Measurements from ENCODE around the gene PCNX2.
A peak's percentile ranks its signal among the peaks of the same experiment; 100 is the strongest.

PCNX2 gene

GRCh38 chr1:233290396-233291034 lies 5.0 kb downstream of the PCNX2 start:
- H3K36me3 Mint-ChIP-seq (ENCODE audit: low read depth), result peaks cover 64% of the 10 kb centered on the region
- no peak for DNase-seq
- H3K4me3 Mint-ChIP-seq, result no peak overlapping the region
- H3K27ac Mint-ChIP-seq, result no peak overlapping the region
- H3K27me3 Mint-ChIP-seq, result no peaks in the 10 kb centered on the region
- peaks cover 36% of the 10 kb centered on the region for H3K4me1 Mint-ChIP-seq (ENCODE audit: low read depth)
- H3K9me3 Mint-ChIP-seq, result no peaks in the 10 kb centered on the region

- H3K36me3 Mint-ChIP-seq (ENCODE audit: low read depth), result peaks cover 60% of the 10 kb centered on the region
- peaks cover 32% of the 10 kb centered on the region for H3K4me1 Mint-ChIP-seq (ENCODE audit: low read depth)
- no peak for DNase-seq
- no peak overlapping the region for H3K27ac Mint-ChIP-seq
- H3K9me3 Mint-ChIP-seq, result no peaks in the 10 kb centered on the region
- H3K4me3 Mint-ChIP-seq, result no peak overlapping the region
- no peaks in the 10 kb centered on the region for H3K27me3 Mint-ChIP-seq
These were observed 5.8 kb downstream of the PCNX2 start for GRCh38 chr1:233289676-233290075.

GRCh38 chr1:233282582-233282886 lies 13.0 kb downstream of the PCNX2 start:
- H3K9me3 Mint-ChIP-seq, result no peaks in the 10 kb centered on the region
- peak overlapping the region; percentile 28 for H3K4me3 Mint-ChIP-seq
- peak overlapping the region; percentile 79 for H3K27ac Mint-ChIP-seq
- no peaks in the 10 kb centered on the region for H3K27me3 Mint-ChIP-seq
- H3K36me3 Mint-ChIP-seq (ENCODE audit: low read depth), result peaks cover 23% of the 10 kb centered on the region
- H3K4me1 Mint-ChIP-seq (ENCODE audit: low read depth), result peaks cover 42% of the 10 kb centered on the region
- no peak for DNase-seq

- Mint-ChIP-seq H3K4me1 (ENCODE audit: low read depth) (peaks cover 42% of the 10 kb centered on the region), H3K4me3 (peak overlapping the region; percentile 28), H3K27me3 (no peaks in the 10 kb centered on the region), H3K36me3 (ENCODE audit: low read depth) (peaks cover 23% of the 10 kb centered on the region), H3K27ac (peak overlapping the region; percentile 79), H3K9me3 (no peaks in the 10 kb centered on the region)
- DNase-seq, result no peak
These were observed 13.6 kb downstream of the PCNX2 start for GRCh38 chr1:233281711-233282581.

- H3K27me3 Mint-ChIP-seq, result no peaks in the 10 kb centered on the region
- H3K27ac Mint-ChIP-seq, result no peak overlapping the region
- no peak for DNase-seq
- peaks cover 42% of the 10 kb centered on the region for H3K4me1 Mint-ChIP-seq (ENCODE audit: low read depth)
- no peak overlapping the region for H3K4me3 Mint-ChIP-seq
- no peaks in the 10 kb centered on the region for H3K9me3 Mint-ChIP-seq
- H3K36me3 Mint-ChIP-seq (ENCODE audit: low read depth), result peaks cover 29% of the 10 kb centered on the region
These were observed 15.6 kb downstream of the PCNX2 start for GRCh38 chr1:233279971-233280370.

- DNase-seq, result no peak
- H3K36me3 Mint-ChIP-seq (ENCODE audit: low read depth), result peaks cover 39% of the 10 kb centered on the region
- H3K4me1 Mint-ChIP-seq (ENCODE audit: low read depth), result peaks cover 34% of the 10 kb centered on the region
- H3K27me3 Mint-ChIP-seq, result no peaks in the 10 kb centered on the region
- H3K4me3 Mint-ChIP-seq, result no peak overlapping the region
- H3K27ac Mint-ChIP-seq, result no peak overlapping the region
- H3K9me3 Mint-ChIP-seq, result no peaks in the 10 kb centered on the region
These were observed 16.9 kb downstream of the PCNX2 start for GRCh38 chr1:233278631-233279030.

- no peak for DNase-seq
- Mint-ChIP-seq H3K4me1 (ENCODE audit: low read depth) (peaks cover 27% of the 10 kb centered on the region), H3K4me3 (no peak overlapping the region), H3K27me3 (no peaks in the 10 kb centered on the region), H3K9me3 (no peaks in the 10 kb centered on the region), H3K36me3 (ENCODE audit: low read depth) (peaks cover 42% of the 10 kb centered on the region), H3K27ac (no peak overlapping the region)
These were observed 17.6 kb downstream of the PCNX2 start for GRCh38 chr1:233277637-233278606.

- Mint-ChIP-seq H3K27me3 (no peaks in the 10 kb centered on the region), H3K9me3 (no peaks in the 10 kb centered on the region), H3K4me3 (no peak overlapping the region), H3K27ac (peak overlapping the region; percentile 11), H3K36me3 (ENCODE audit: low read depth) (peaks cover 58% of the 10 kb centered on the region), H3K4me1 (ENCODE audit: low read depth) (peaks cover 30% of the 10 kb centered on the region)
- no peak for DNase-seq
These were observed 25.9 kb downstream of the PCNX2 start for GRCh38 chr1:233269656-233270055.

- no peak overlapping the region for H3K4me3 Mint-ChIP-seq
- H3K27me3 Mint-ChIP-seq, result no peaks in the 10 kb centered on the region
- no peak overlapping the region for H3K27ac Mint-ChIP-seq
- peaks cover 27% of the 10 kb centered on the region for H3K4me1 Mint-ChIP-seq (ENCODE audit: low read depth)
- peaks cover 54% of the 10 kb centered on the region for H3K36me3 Mint-ChIP-seq (ENCODE audit: low read depth)
- no peaks in the 10 kb centered on the region for H3K9me3 Mint-ChIP-seq
- no peak for DNase-seq
These were observed 27.0 kb downstream of the PCNX2 start for GRCh38 chr1:233268389-233269022.

- peak overlapping the region; percentile 18 for H3K27ac Mint-ChIP-seq
- no peaks in the 10 kb centered on the region for H3K9me3 Mint-ChIP-seq
- H3K27me3 Mint-ChIP-seq, result no peaks in the 10 kb centered on the region
- DNase-seq, result no peak
- no peak overlapping the region for H3K4me3 Mint-ChIP-seq
- peaks cover 14% of the 10 kb centered on the region for H3K4me1 Mint-ChIP-seq (ENCODE audit: low read depth)
- peaks cover 63% of the 10 kb centered on the region for H3K36me3 Mint-ChIP-seq (ENCODE audit: low read depth)
These were observed 33.8 kb downstream of the PCNX2 start for GRCh38 chr1:233261695-233262094.

- Mint-ChIP-seq H3K27ac (peak overlapping the region; percentile 18), H3K9me3 (no peaks in the 10 kb centered on the region), H3K27me3 (no peaks in the 10 kb centered on the region), H3K36me3 (ENCODE audit: low read depth) (peaks cover 62% of the 10 kb centered on the region), H3K4me3 (no peak overlapping the region), H3K4me1 (ENCODE audit: low read depth) (peaks cover 14% of the 10 kb centered on the region)
- no peak for DNase-seq
These were observed 34.3 kb downstream of the PCNX2 start for GRCh38 chr1:233261206-233261605.

- Mint-ChIP-seq H3K4me1 (ENCODE audit: low read depth) (peaks cover 10% of the 10 kb centered on the region), H3K4me3 (no peak overlapping the region), H3K27ac (no peak overlapping the region), H3K36me3 (ENCODE audit: low read depth) (peaks cover 78% of the 10 kb centered on the region), H3K9me3 (no peaks in the 10 kb centered on the region), H3K27me3 (no peaks in the 10 kb centered on the region)
- DNase-seq, result no peak
These were observed 37.7 kb downstream of the PCNX2 start for GRCh38 chr1:233257786-233258185.

GRCh38 chr1:233256789-233257188 lies 38.7 kb downstream of the PCNX2 start:
- no peak overlapping the region for H3K27ac Mint-ChIP-seq

GRCh38 chr1:233256191-233256590 lies 39.3 kb downstream of the PCNX2 start:
- H3K4me3 Mint-ChIP-seq, result no peak overlapping the region
- H3K27me3 Mint-ChIP-seq, result no peaks in the 10 kb centered on the region
- H3K27ac Mint-ChIP-seq, result no peak overlapping the region
- peaks cover 81% of the 10 kb centered on the region for H3K36me3 Mint-ChIP-seq (ENCODE audit: low read depth)
- no peaks in the 10 kb centered on the region for H3K9me3 Mint-ChIP-seq
- H3K4me1 Mint-ChIP-seq (ENCODE audit: low read depth), result peaks cover 2% of the 10 kb centered on the region
- no peak for DNase-seq

More at GRCh38 chr1:233256789-233257188, 38.7 kb downstream of the PCNX2 start:
- no peaks in the 10 kb centered on the region for H3K27me3 Mint-ChIP-seq
- peaks cover 81% of the 10 kb centered on the region for H3K36me3 Mint-ChIP-seq (ENCODE audit: low read depth)
- H3K4me1 Mint-ChIP-seq (ENCODE audit: low read depth), result peaks cover 8% of the 10 kb centered on the region
- H3K4me3 Mint-ChIP-seq, result no peak overlapping the region
- DNase-seq, result no peak
- no peaks in the 10 kb centered on the region for H3K9me3 Mint-ChIP-seq

Measured in activated T-cell treated with anti-CD3 and anti-CD28 coated beads, Interleukin-2, amount 50 U/mL, for 24 hours (primary cell).